K562 (cell line): ENCODE results near the gene ABHD16A. TPM values are rescaled to one million over a fixed set of nuclear protein-coding genes. Genes with fewer than 3 reads are reported as not detected.

Experiments used
- BDP1 ChIP-seq: IDR thresholded peaks from 3 replicates; pipeline ENCODE4 v1.6.1; 2011; ENCODE audit not compliant: insufficient read length, insufficient read depth
- E2F3 ChIP-seq: fragments of 250-450 bp; sonication (Bioruptor Pico); IDR thresholded peaks from 2 replicates; pipeline ENCODE4 v1.4.0; 2020; ENCODE audit warnings: mild to moderate bottlenecking
- EGR1 ChIP-seq: fragments of 450-650 bp; conservative IDR thresholded peaks from 2 replicates; pipeline ENCODE4 v1.6.1; 2017; ENCODE audit warnings: mild to moderate bottlenecking
- HDAC6 ChIP-seq: IDR thresholded peaks from 2 replicates; pipeline ENCODE4 v1.6.1; 2012; ENCODE audit warnings: low read depth, mild to moderate bottlenecking, control low read depth, inconsistent platforms, low read length, moderate library complexity
- HDGF ChIP-seq: fragments of 450-650 bp; IDR thresholded peaks from 2 replicates; pipeline ENCODE4 v1.6.1; 2016
- KDM2B ChIP-seq: fragments of 250-450 bp; sonication (Bioruptor Pico); IDR thresholded peaks from 2 replicates; pipeline ENCODE4 v1.8.0; 2021; ENCODE audit warnings: mild to moderate bottlenecking, moderate library complexity
- NCOR1 ChIP-seq: fragments of 450-650 bp; IDR thresholded peaks from 2 replicates; pipeline ENCODE4 v1.6.1; 2016; ENCODE audit warnings: mild to moderate bottlenecking, moderate library complexity
- NFIX ChIP-seq: fragments of 250-450 bp; sonication (Bioruptor Pico); IDR thresholded peaks from 2 replicates; pipeline ENCODE4 v1.4.0; 2020; ENCODE audit warnings: low read depth, mild to moderate bottlenecking, moderate library complexity
- NR2C2 ChIP-seq, 2 experiments: fragments of 200-800 bp in 1 of 2; sonication (Bioruptor generic) in 1 of 2; sonication (generic) in 1 of 2; formaldehyde crosslinking in 1 of 2; IDR thresholded peaks; 2 replicates each; pipeline versions ENCODE4 v1.6.1 to v1.8.0; 2016 to 2022; ENCODE audit warnings: mild to moderate bottlenecking in 1 of 2, missing compliant biosample characterization in 1 of 2, missing genetic modification characterization in 1 of 2, missing genetic modification reagents in 1 of 2
- RB1 ChIP-seq: fragments of 450-650 bp; IDR thresholded peaks from 2 replicates; pipeline ENCODE4 v1.6.1; 2017; ENCODE audit warnings: low read depth, mild to moderate bottlenecking
- RBFOX2 ChIP-seq: fragments of 200-400 bp; formaldehyde crosslinking; IDR thresholded peaks from 2 replicates; pipeline ENCODE4 v1.6.1; 2017; ENCODE audit warnings: low read depth, mild to moderate bottlenecking, low read length, moderate library complexity
- RFX1 ChIP-seq: fragments of 450-650 bp; IDR thresholded peaks from 2 replicates; pipeline ENCODE4 v1.6.1; 2016; ENCODE audit warnings: mild to moderate bottlenecking, moderate library complexity
- SAFB ChIP-seq: fragments of 200-400 bp; formaldehyde crosslinking; IDR thresholded peaks from 2 replicates; pipeline ENCODE4 v1.6.1; 2017; ENCODE audit warnings: low read depth, low read length, borderline replicate concordance
- SIN3A ChIP-seq, 2 experiments: fragments of 150-350 bp in 1 of 2; IDR thresholded peaks; 2 replicates each; pipeline ENCODE4 v1.6.1; 2011 to 2016; ENCODE audit warnings: borderline replicate concordance in 2 of 2, low read depth in 2 of 2, low read length in 2 of 2, mild to moderate bottlenecking in 2 of 2, moderate library complexity in 2 of 2; ENCODE audit not compliant: control insufficient read depth in 1 of 2
- TAF9B ChIP-seq: fragments of 450-650 bp; IDR thresholded peaks from 2 replicates; pipeline ENCODE4 v1.6.1; 2018; ENCODE audit warnings: mild to moderate bottlenecking; ENCODE audit not compliant: partially characterized antibody
- TEAD4 ChIP-seq, 2 experiments: sonication (generic) in 1 of 2; formaldehyde crosslinking in 1 of 2; IDR thresholded peaks; 2 replicates each; pipeline versions ENCODE4 v1.6.1 to v1.8.0; 2012 to 2022; ENCODE audit warnings: borderline replicate concordance in 1 of 2, inconsistent platforms in 1 of 2, low read length in 1 of 2, mild to moderate bottlenecking in 1 of 2, missing genetic modification reagents in 1 of 2
- ZNF143 ChIP-seq: sonication (generic); formaldehyde crosslinking; IDR thresholded peaks from 2 replicates; pipeline ENCODE4 v1.9.0; 2022; ENCODE audit warnings: mild to moderate bottlenecking, missing genetic modification reagents
- ZNF239 ChIP-seq: fragments of 250-450 bp; sonication (Bioruptor Pico); IDR thresholded peaks from 2 replicates; pipeline ENCODE4 v1.4.0; 2020; ENCODE audit warnings: mild to moderate bottlenecking
- ZNF354B ChIP-seq: fragments of 250-450 bp; sonication (Bioruptor Pico); IDR thresholded peaks from 2 replicates; pipeline ENCODE4 v1.4.0; 2020
- ZNF696 ChIP-seq: fragments of 250-450 bp; sonication (Bioruptor Pico); conservative IDR thresholded peaks from 2 replicates; pipeline ENCODE4 v1.4.0; 2020; ENCODE audit warnings: mild to moderate bottlenecking, moderate library complexity
- polyA plus RNA-seq, 8 experiments: library from polyadenylated mRNA; depleted of rRNA in 4 of 8; stranded (reverse) in 5 of 8; unstranded in 3 of 8; fragments of >200 nt; fragmentation: Nextera tagmentation in 2 of 8; fragmentation: Illumina TruSeq in 1 of 8; extraction: Ambion mirVana in 2 of 8; extraction: Trizol in 1 of 8; gene quantifications; 2 replicates each; pipeline versions ENCODE4 v1.2.1 to v1.2.3, GENCODE V29; 2011 to 2014; ENCODE audit warnings: inconsistent platforms in 1 of 8, missing spikeins in 1 of 8
- total RNA-seq, 7 experiments: library from RNA; depleted of rRNA in 6 of 7; stranded (reverse); fragments of >200 nt in 6 of 7; fragmentation: Illumina TruSeq in 2 of 7; extraction: Trizol in 2 of 7; gene quantifications; 2 replicates each; pipeline versions ENCODE4 v1.2.1 to v1.2.3, GENCODE V29; 2011 to 2021; ENCODE audit warnings: low replicate concordance in 1 of 7
- TF ChIP-seq, protein P1 (sequence below): fragments of 450-650 bp; formaldehyde crosslinking; IDR thresholded peaks from 2 replicates; pipeline ENCODE4 v1.4.0; 2020; ENCODE audit warnings: mild to moderate bottlenecking, moderate library complexity

ABHD16A gene
- total and polyA plus RNA-seq, 9 of the 15 experiments (the other 6 are each of a cell fraction or from before 2014, with no cell fraction given), result 25.8 to 120 (median 81.6) TPM

DNA sequence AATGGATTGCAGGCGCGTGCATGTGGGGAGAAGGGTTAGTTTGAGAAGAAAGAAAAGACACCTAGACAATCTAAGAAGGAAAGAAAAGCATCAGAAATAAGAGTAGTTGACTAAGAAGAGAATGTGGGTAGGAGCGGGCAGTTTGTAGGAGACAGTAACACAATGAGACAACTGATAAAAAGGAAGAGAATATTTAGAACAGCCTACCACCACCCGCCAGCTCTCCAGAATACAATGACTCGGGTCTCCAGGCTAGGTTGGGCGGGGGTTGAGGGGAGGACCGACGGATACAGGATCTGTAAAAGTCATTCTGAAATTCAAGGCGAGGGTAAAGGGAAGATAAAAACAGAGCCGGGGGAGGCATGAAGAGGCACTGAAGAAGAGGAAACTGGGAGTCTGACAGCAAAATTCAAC, 712 bp downstream of the ABHD16A start (continued):
- TF ChIP-seq, protein P1, sequence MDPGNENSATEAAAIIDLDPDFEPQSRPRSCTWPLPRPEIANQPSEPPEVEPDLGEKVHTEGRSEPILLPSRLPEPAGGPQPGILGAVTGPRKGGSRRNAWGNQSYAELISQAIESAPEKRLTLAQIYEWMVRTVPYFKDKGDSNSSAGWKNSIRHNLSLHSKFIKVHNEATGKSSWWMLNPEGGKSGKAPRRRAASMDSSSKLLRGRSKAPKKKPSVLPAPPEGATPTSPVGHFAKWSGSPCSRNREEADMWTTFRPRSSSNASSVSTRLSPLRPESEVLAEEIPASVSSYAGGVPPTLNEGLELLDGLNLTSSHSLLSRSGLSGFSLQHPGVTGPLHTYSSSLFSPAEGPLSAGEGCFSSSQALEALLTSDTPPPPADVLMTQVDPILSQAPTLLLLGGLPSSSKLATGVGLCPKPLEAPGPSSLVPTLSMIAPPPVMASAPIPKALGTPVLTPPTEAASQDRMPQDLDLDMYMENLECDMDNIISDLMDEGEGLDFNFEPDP (CRISPR knock-in tag), result no peak
- TF ChIP-seq ZNF696 (CRISPR knock-in tag) (no peak), HDAC6 (no peak), ZNF239 (CRISPR knock-in tag) (no peak), HDGF (peak; percentile 67; the same call in 1 of the 2 replicates), E2F3 (no peak), SIN3A (IDR thresholded peaks at IDR 0.05; ENCODE audit: borderline replicate concordance in 2 of 2, control insufficient read depth in 1 of 2, low read depth in 2 of 2, low read length in 2 of 2) (no peak), TEAD4 (IDR thresholded peaks at IDR 0.05; ENCODE audit: low read length) (no peak), TEAD4 (CRISPR knock-in tag; IDR thresholded peaks at IDR 0.05; ENCODE audit: borderline replicate concordance) (no peak), ZNF354B (CRISPR knock-in tag) (no peak), BDP1 (no peak), RBFOX2 (no peak), RB1 (peak; percentile 19; the same call in 1 of the 2 replicates), KDM2B (CRISPR knock-in tag) (no peak), EGR1 (peak; percentile 62), SAFB (no peak), TAF9B (no peak), RFX1 (no peak), NFIX (CRISPR knock-in tag) (no peak), ZNF143 (no peak), NCOR1 (no peak), NR2C2 (CRISPR knock-in tag; IDR thresholded peaks at IDR 0.05) (0 out of 2 replicates have a peak, but pooled peaks have one; percentile 1), NR2C2 (tag; IDR thresholded peaks at IDR 0.05) (no peak)
